Liver (tissue), 9 donors: ENCODE data around the gene EMCN. TPM values are rescaled to one million over a fixed set of nuclear protein-coding genes. Genes with fewer than 3 reads are reported as not detected.

Experiments used
- DNase-seq: peaks from one replicate; pipeline ENCODE4 v3.0.0-alpha.2; 2017; ENCODE audit warnings: low spot score
- H3K27ac ChIP-seq, 2 donors: one replicate each; pipeline ENCODE4 v1.7.0; 2013; ENCODE audit warnings: inconsistent platforms in 2 of 2, low read length in 2 of 2, control low read depth in 1 of 2, low read depth in 1 of 2, mild to moderate bottlenecking in 1 of 2
- H3K27me3 ChIP-seq, 4 donors: one replicate each; pipeline versions ENCODE4 v1.6.1 to v1.7.0; 2013; ENCODE audit warnings: low read length in 3 of 4, inconsistent platforms in 1 of 4, mild to moderate bottlenecking in 1 of 4, moderate library complexity in 1 of 4; ENCODE audit not compliant: control insufficient read depth in 4 of 4, insufficient read depth in 4 of 4
- H3K36me3 ChIP-seq, 4 donors: one replicate each; pipeline versions ENCODE4 v1.6.1 to v1.7.0; 2013; ENCODE audit warnings: low read length in 3 of 4, mild to moderate bottlenecking in 3 of 4, low read depth in 1 of 4, moderate library complexity in 1 of 4; ENCODE audit not compliant: control insufficient read depth in 4 of 4, insufficient read depth in 3 of 4
- H3K4me1 ChIP-seq, 4 donors: one replicate each; pipeline versions ENCODE4 v1.6.1 to v1.7.0; 2013; ENCODE audit warnings: low read length in 3 of 4, mild to moderate bottlenecking in 3 of 4, moderate library complexity in 1 of 4; ENCODE audit not compliant: control insufficient read depth in 4 of 4, insufficient read depth in 4 of 4
- H3K4me3 ChIP-seq, 3 donors: one replicate each; pipeline versions ENCODE4 v1.6.1 to v1.7.0; 2013; ENCODE audit warnings: low read length in 3 of 3, control low read depth in 1 of 3, low read depth in 1 of 3, mild to moderate bottlenecking in 1 of 3
- H3K9ac ChIP-seq, 2 donors: one replicate each; pipeline ENCODE4 v1.7.0; 2013; ENCODE audit warnings: low read length in 2 of 2, mild to moderate bottlenecking in 2 of 2, moderate library complexity in 2 of 2, control low read depth in 1 of 2, low read depth in 1 of 2
- H3K9me3 ChIP-seq, 4 donors: one replicate each; pipeline versions ENCODE4 v1.6.1 to v1.7.0; 2013; ENCODE audit warnings: low read length in 3 of 4; ENCODE audit not compliant: control insufficient read depth in 4 of 4
- CTCF ChIP-seq: fragments of 150-350 bp; IDR thresholded peaks from 2 replicates; pipeline ENCODE4 v1.5.1; 2017; ENCODE audit warnings: improper control_type of control experiment, low read depth, low read length; ENCODE audit not compliant: missing input control
- EGR1 ChIP-seq, 2 donors: IDR thresholded peaks; 2 replicates each; pipeline ENCODE4 v1.6.1; 2016 to 2018; ENCODE audit warnings: antibody characterized with exemption in 2 of 2, low read depth in 2 of 2
- FOXA1 ChIP-seq: IDR thresholded peaks from 2 replicates; pipeline ENCODE4 v1.6.1; 2016; ENCODE audit warnings: antibody characterized with exemption
- FOXA2 ChIP-seq: IDR thresholded peaks from 2 replicates; pipeline ENCODE4 v1.6.1; 2016; ENCODE audit warnings: antibody characterized with exemption
- GABPA ChIP-seq, 2 donors: IDR thresholded peaks in 1 of 2; conservative IDR thresholded peaks in 1 of 2; 2 replicates each; pipeline ENCODE4 v1.6.1; 2016; ENCODE audit warnings: antibody characterized with exemption in 2 of 2, mild to moderate bottlenecking in 1 of 2, moderate library complexity in 1 of 2
- HNF4A ChIP-seq, 2 donors: conservative IDR thresholded peaks; 2 replicates each; pipeline ENCODE4 v1.6.1; 2016; ENCODE audit warnings: antibody characterized with exemption in 2 of 2, mild to moderate bottlenecking in 2 of 2
- HNF4G ChIP-seq: IDR thresholded peaks from 2 replicates; pipeline ENCODE4 v1.6.1; 2016; ENCODE audit warnings: antibody characterized with exemption
- JUND ChIP-seq, 2 donors: IDR thresholded peaks; 2 replicates each; pipeline ENCODE4 v1.6.1; 2016; ENCODE audit warnings: antibody characterized with exemption in 2 of 2
- MAX ChIP-seq: IDR thresholded peaks from 2 replicates; pipeline ENCODE4 v1.6.1; 2016; ENCODE audit warnings: antibody characterized with exemption
- NR2F2 ChIP-seq: IDR thresholded peaks from 2 replicates; pipeline ENCODE4 v1.6.1; 2016; ENCODE audit warnings: antibody characterized with exemption
- RAD21 ChIP-seq, 2 donors: IDR thresholded peaks; 2 replicates each; pipeline ENCODE4 v1.6.1; 2016; ENCODE audit warnings: antibody characterized with exemption in 2 of 2, mild to moderate bottlenecking in 2 of 2
- RXRA ChIP-seq, 2 donors: IDR thresholded peaks; 2 replicates each; pipeline ENCODE4 v1.6.1; 2017 to 2018; ENCODE audit warnings: antibody characterized with exemption in 2 of 2, mild to moderate bottlenecking in 1 of 2
- SP1 ChIP-seq: IDR thresholded peaks from 2 replicates; pipeline ENCODE4 v1.6.1; 2018; ENCODE audit warnings: antibody characterized with exemption, mild to moderate bottlenecking
- TAF1 ChIP-seq: conservative IDR thresholded peaks from 2 replicates; pipeline ENCODE4 v1.6.1; 2016; ENCODE audit warnings: antibody characterized with exemption, mild to moderate bottlenecking
- YY1 ChIP-seq: IDR thresholded peaks from 2 replicates; pipeline ENCODE4 v1.6.1; 2016; ENCODE audit warnings: antibody characterized with exemption, mild to moderate bottlenecking
- ZBTB33 ChIP-seq: IDR thresholded peaks from 2 replicates; pipeline ENCODE4 v1.6.1; 2016; ENCODE audit warnings: antibody characterized with exemption
- WGBS: extraction: QIAGEN DNeasy Blood & Tissue Kit; methylation state at CpG from one replicate; pipeline ENCODE4 v1.1.7; 2013; 5-methylcytosine and 5-hydroxymethylcytosine counted together
- polyA plus RNA-seq, 2 donors: library from polyadenylated mRNA; stranded (reverse) in 1 of 2; unstranded in 1 of 2; fragments of 200-250 nt in 1 of 2; fragments of >200 nt in 1 of 2; fragmentation: Nextera tagmentation in 1 of 2; extraction: Ambion mirVana in 1 of 2; gene quantifications; one replicate each; pipeline versions ENCODE4 v1.2.1 to v1.2.3, GENCODE V29; 2013 to 2015
- total RNA-seq, 2 donors: library from RNA; depleted of rRNA; stranded (reverse); fragments of >200 nt; gene quantifications; one replicate each; pipeline ENCODE4 v1.2.3, GENCODE V29; 2014
- TF ChIP-seq, protein P1 (sequence below): IDR thresholded peaks from 2 replicates; pipeline ENCODE4 v1.6.1; 2016; ENCODE audit warnings: antibody characterized with exemption
- TF ChIP-seq, protein P2 (sequence below): IDR thresholded peaks from 2 replicates; pipeline ENCODE4 v1.6.1; 2016; ENCODE audit warnings: antibody characterized with exemption, mild to moderate bottlenecking
- donor health status: healthy.
- donor health status: healthy.
- donor health status: healthy.
- donor health status: healthy.
- donor health status: healthy.

Gene EMCN
- total and polyA plus RNA-seq, 4 donors: 1.8 to 4.4 (median 2.5) TPM

DNA sequence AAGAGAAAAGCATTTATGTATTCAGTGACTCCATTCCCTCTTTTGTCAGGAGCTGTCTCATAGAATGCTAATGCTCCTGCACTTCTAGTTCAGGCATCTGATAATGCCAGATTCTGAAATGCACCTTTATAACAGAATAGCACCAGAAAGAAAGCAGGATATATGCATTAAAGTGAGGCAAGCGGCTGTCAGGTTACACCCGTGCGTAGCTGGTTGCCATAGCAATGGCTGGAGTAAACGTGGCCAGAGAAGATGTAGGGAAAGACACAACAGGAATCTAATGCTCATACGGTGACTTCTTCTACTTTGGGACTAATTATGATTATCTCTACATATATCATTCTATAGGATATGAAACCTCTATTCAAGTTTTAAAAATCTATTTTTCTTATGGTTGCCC, 5.9 kb downstream of the EMCN start:
- no peak for DNase-seq
- Histone ChIP-seq H3K36me3 (no peaks in the 10 kb centered on the region), H3K4me1 (no peaks in the 10 kb centered on the region), H3K9ac (no peak overlapping the region), H3K27me3 (peaks cover 0 to 3% (median 0%) of the 10 kb centered on the region in 4 donors), H3K4me3 (no peak overlapping the region), H3K9me3 (no peaks in the 10 kb centered on the region), H3K27ac (no peak overlapping the region)
- TF ChIP-seq, protein P1, sequence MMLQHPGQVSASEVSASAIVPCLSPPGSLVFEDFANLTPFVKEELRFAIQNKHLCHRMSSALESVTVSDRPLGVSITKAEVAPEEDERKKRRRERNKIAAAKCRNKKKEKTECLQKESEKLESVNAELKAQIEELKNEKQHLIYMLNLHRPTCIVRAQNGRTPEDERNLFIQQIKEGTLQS: no peak
- TF ChIP-seq JUND (IDR thresholded peaks at IDR 0.05): no peak
- TF ChIP-seq HNF4A (conservative IDR thresholded peaks at IDR 0.05): no peak
- no peak for TF ChIP-seq YY1
- no peak for TF ChIP-seq RXRA (IDR thresholded peaks at IDR 0.05)
- TF ChIP-seq HNF4G: no peak
- no peak for TF ChIP-seq TAF1
- no peak for TF ChIP-seq SP1
- TF ChIP-seq EGR1 (IDR thresholded peaks at IDR 0.05; ENCODE audit: low read depth in 2 of 2): no peak
- TF ChIP-seq FOXA2: no peak
- no peak for TF ChIP-seq CTCF
- TF ChIP-seq, protein P2, sequence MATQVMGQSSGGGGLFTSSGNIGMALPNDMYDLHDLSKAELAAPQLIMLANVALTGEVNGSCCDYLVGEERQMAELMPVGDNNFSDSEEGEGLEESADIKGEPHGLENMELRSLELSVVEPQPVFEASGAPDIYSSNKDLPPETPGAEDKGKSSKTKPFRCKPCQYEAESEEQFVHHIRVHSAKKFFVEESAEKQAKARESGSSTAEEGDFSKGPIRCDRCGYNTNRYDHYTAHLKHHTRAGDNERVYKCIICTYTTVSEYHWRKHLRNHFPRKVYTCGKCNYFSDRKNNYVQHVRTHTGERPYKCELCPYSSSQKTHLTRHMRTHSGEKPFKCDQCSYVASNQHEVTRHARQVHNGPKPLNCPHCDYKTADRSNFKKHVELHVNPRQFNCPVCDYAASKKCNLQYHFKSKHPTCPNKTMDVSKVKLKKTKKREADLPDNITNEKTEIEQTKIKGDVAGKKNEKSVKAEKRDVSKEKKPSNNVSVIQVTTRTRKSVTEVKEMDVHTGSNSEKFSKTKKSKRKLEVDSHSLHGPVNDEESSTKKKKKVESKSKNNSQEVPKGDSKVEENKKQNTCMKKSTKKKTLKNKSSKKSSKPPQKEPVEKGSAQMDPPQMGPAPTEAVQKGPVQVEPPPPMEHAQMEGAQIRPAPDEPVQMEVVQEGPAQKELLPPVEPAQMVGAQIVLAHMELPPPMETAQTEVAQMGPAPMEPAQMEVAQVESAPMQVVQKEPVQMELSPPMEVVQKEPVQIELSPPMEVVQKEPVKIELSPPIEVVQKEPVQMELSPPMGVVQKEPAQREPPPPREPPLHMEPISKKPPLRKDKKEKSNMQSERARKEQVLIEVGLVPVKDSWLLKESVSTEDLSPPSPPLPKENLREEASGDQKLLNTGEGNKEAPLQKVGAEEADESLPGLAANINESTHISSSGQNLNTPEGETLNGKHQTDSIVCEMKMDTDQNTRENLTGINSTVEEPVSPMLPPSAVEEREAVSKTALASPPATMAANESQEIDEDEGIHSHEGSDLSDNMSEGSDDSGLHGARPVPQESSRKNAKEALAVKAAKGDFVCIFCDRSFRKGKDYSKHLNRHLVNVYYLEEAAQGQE: no peak
- WGBS: 51% methylated on average over 5 of the region's 5 CpGs

DNA sequence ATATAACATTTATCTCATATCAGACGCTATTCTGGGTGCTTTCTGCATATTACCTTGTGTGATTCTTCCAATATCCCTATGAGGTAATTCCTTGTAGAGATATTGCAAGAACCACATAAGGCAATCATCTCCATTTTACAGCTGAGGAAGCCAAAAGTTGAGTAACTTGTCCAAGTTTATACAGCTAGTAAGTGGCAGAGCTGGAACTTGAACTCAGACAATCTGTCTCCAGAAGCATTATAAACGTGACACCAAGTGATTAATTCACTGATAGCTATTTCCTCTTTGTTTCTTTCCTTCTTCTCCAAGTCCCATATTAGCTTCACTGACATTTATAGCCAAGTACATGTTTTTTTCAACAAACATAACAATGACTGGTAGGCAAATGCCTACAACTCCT, 7.3 kb downstream of the EMCN start:
- Histone ChIP-seq H3K36me3 (no peaks in the 10 kb centered on the region), H3K27ac (no peak overlapping the region), H3K9ac (no peak overlapping the region), H3K4me3 (no peak overlapping the region), H3K27me3 (peaks cover 0 to 3% (median 0%) of the 10 kb centered on the region in 4 donors), H3K4me1 (no peaks in the 10 kb centered on the region), H3K9me3 (no peaks in the 10 kb centered on the region)
- DNase-seq: no peak
- 41% methylated on average over 2 of the region's 2 CpGs for WGBS
- no peak for TF ChIP-seq MAX
- TF ChIP-seq FOXA2: no peak
- TF ChIP-seq, protein P2: no peak
- no peak for TF ChIP-seq FOXA1
- no peak for TF ChIP-seq TAF1
- no peak for TF ChIP-seq ZBTB33
- TF ChIP-seq CTCF: no peak
- no peak for TF ChIP-seq RAD21 (IDR thresholded peaks at IDR 0.05)
- TF ChIP-seq HNF4G: no peak
- TF ChIP-seq SP1: no peak
- no peak for TF ChIP-seq EGR1 (IDR thresholded peaks at IDR 0.05; ENCODE audit: low read depth in 2 of 2)
- TF ChIP-seq GABPA (IDR thresholded peaks at IDR 0.05 in 1 of 2, conservative IDR thresholded peaks at IDR 0.05 in 1 of 2): no peak
- no peak for TF ChIP-seq RXRA (IDR thresholded peaks at IDR 0.05)
- no peak for TF ChIP-seq NR2F2
- no peak for TF ChIP-seq HNF4A (conservative IDR thresholded peaks at IDR 0.05)
- TF ChIP-seq JUND (IDR thresholded peaks at IDR 0.05): no peak
